IPS-NIHi7 (cell line): ENCODE data around the gene PLA2G4F.
A peak's percentile ranks its signal among the peaks of the same experiment; 100 is the strongest.

Source experiments
- DNase-seq: peaks from one replicate; pipeline ENCODE4 v3.0.0; 2012; ENCODE audit warnings: mixed read lengths; ENCODE audit errors: extremely low spot score

PLA2G4F gene

GRCh38 chr15:42131826-42132806 is 24.3 kb downstream of the PLA2G4F start:
- peak; percentile 7 for DNase-seq

- no peak for DNase-seq
Observed at GRCh38 chr15:42131006-42131405, 25.4 kb downstream of the PLA2G4F start.

GRCh38 chr15:42130246-42130986 is 26.0 kb downstream of the PLA2G4F start:
- peak; percentile 6 for DNase-seq

- DNase-seq = no peak
Observed at GRCh38 chr15:42129364-42129763, 27.1 kb downstream of the PLA2G4F start.

GRCh38 chr15:42128476-42128875 is 28.0 kb downstream of the PLA2G4F start:
- DNase-seq = no peak

GRCh38 chr15:42123546-42123945 is 32.9 kb downstream of the PLA2G4F start:
- no peak for DNase-seq

GRCh38 chr15:42121682-42122081 is 34.8 kb downstream of the PLA2G4F start:
- DNase-seq = peak; percentile 6

GRCh38 chr15:42121021-42121420 is 35.4 kb downstream of the PLA2G4F start:
- DNase-seq = peak; percentile 2

GRCh38 chr15:42120285-42120684 is 36.2 kb downstream of the PLA2G4F start:
- DNase-seq = no peak

GRCh38 chr15:42119446-42119760 is 37.0 kb downstream of the PLA2G4F start:
- no peak for DNase-seq

- no peak for DNase-seq
Observed at GRCh38 chr15:42118650-42119445, 37.6 kb downstream of the PLA2G4F start.

GRCh38 chr15:42111924-42112323 is 44.5 kb downstream of the PLA2G4F start:
- DNase-seq = no peak

GRCh38 chr15:42110367-42110766 is 46.1 kb downstream of the PLA2G4F start:
- no peak for DNase-seq

- DNase-seq = no peak
Observed at GRCh38 chr15:42108806-42109205, 47.6 kb downstream of the PLA2G4F start.

- DNase-seq = peak; percentile 10
Observed at GRCh38 chr15:42108189-42108588, 48.2 kb downstream of the PLA2G4F start.

GRCh38 chr15:42107473-42107872 is 49.0 kb downstream of the PLA2G4F start:
- peak; percentile 3 for DNase-seq

GRCh38 chr15:42106288-42106687 is 50.1 kb downstream of the PLA2G4F start:
- DNase-seq = no peak

GRCh38 chr15:42104095-42104891 is 52.1 kb downstream of the PLA2G4F start:
- DNase-seq = peak; percentile 4

GRCh38 chr15:42102646-42103235 is 53.7 kb downstream of the PLA2G4F start:
- DNase-seq = peak; percentile 9

GRCh38 chr15:42101861-42102260 is 54.6 kb downstream of the PLA2G4F start:
- no peak for DNase-seq
